IPS-11a (cell line): Measurements from ENCODE around the gene CARTPT.

Source experiments
- H3K4me3 ChIP-seq: one replicate; pipeline ENCODE4 v1.5.1; 2013; ENCODE audit warnings: low read depth, low read length, control low read depth

The CARTPT gene

DNA sequence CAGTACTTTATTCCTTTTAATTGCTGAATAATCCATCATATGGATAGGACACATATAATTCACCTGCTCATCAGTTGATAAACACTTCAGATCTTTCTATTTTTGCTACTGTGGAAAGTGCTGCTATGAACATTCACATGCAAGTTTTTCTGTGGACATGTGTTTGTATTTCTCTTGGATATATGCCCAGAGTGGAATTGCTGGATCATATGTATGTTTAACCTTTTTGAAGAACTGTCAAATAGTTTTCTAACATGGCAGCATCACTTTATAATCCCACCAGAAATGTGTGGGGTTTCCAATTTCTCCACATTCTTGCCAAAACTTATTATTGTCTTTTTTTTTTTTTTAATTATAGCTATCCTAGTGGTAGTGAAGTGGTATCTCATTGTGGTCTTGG, 15.1 kb downstream of the CARTPT start:
- H3K4me3 ChIP-seq = no peak overlapping the region

DNA sequence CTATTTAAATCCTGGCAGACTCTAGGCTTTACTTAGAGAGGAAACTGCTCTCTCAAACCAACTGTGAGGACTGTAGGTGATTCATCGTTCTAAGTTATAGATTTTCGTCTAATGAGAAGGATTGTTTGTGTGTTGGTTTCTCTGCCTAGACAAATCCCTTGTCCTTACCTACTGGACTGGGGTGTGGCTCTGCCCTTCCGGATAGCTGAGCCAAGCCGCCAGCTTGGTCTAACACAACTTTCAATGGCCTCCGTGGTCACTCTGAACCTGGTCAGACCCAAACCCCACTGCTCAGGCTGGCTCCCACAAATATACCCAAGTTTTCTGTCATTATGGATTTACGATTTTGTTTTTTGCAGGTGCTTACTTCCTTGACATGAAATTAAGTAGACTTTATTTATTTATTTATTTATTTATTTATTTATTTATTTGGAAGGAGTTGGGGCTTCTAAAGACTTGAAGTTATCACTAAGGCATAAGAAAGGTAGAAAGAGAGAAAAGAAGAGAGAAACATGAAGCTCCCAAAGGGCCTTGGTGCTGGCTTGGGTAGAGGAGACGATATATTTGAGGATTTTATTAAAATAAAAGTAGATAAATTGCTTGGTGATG, 19.0 kb downstream of the CARTPT start:
- no peak overlapping the region for H3K4me3 ChIP-seq

- no peak overlapping the region for H3K4me3 ChIP-seq
These were observed 19.7 kb downstream of the CARTPT start for GRCh38 chr5:71738662-71739361.

DNA sequence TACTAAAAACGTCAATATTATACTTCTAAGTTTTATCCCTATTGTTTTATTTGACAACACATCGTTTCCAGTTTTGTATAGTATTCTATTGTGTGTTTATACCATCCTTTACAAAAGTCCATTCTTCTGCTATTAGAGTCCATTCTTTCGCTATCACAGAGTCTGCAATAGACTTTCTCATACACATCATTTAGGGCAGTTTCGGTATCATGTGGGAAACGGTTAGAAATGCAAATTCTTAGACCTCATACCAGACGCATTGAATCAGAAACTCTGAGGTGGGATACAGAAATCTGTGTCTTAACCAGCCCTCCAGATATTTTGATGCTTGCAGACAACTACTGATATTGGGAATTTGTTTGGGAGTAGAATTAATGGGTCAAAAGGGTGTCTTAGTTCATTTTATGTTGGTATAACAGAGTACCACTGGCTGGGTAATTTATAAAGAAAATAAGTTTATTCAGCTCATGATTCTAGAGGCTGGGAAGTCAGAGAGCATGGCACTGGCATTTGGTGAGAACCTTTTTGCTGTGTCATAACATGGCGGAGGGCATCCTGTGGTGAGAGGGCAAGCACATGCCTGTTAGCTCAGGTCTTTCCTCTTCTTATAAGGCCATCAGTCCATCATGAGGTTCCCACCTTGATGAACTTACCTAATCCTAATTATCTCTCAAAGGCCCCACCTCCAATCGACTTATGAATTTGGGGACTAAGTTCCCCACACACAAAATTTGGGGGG, 21.1 kb downstream of the CARTPT start:
- no peak overlapping the region for H3K4me3 ChIP-seq

DNA sequence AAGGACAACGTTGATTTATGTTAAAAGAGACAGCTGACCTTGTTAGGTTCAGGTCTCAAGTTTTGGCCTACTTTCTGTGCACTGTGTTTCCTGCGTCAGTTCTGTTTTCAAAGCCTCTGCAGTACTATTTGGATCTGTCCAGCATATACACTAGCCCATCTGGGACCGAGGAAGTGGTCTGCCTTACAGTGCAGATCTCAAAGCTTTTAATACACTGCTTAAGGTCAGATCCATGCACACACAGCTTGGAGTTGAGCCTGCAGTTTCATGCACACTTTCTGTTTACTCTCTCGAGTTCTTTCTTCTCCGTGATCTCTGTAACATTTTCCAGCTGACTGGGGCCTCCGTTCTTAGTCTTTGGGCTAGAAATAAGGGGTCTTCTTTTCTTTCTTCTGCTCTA, 24.1 kb downstream of the CARTPT start:
- H3K4me3 ChIP-seq = no peak overlapping the region

GRCh38 chr5:71744009-71744790, 25.1 kb downstream of the CARTPT start:
- H3K4me3 ChIP-seq = no peak overlapping the region

DNA sequence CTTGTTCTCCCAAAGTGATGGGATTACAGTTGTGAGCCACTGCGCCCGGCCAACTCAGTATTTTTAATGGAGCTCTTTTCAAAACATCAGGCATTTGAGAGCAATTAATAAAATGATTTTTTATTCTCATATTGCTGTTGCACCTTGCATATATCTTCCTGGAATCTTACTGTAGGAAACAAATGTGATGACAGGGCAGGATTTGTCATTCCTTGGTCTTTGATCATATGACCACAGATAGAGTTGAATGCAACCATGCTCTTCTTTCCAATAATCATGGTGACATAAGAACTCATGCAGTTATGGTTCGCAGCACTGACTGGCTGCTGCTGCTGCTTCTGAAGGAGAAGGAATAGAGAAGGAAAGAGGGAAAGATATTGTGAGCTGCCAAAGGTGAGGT, 28.1 kb downstream of the CARTPT start:
- H3K4me3 ChIP-seq = no peak overlapping the region

- no peak overlapping the region for H3K4me3 ChIP-seq
These were observed 29.3 kb downstream of the CARTPT start for GRCh38 chr5:71748360-71748759.

GRCh38 chr5:71751422-71751821, 32.3 kb downstream of the CARTPT start:
- H3K4me3 ChIP-seq = no peak overlapping the region

DNA sequence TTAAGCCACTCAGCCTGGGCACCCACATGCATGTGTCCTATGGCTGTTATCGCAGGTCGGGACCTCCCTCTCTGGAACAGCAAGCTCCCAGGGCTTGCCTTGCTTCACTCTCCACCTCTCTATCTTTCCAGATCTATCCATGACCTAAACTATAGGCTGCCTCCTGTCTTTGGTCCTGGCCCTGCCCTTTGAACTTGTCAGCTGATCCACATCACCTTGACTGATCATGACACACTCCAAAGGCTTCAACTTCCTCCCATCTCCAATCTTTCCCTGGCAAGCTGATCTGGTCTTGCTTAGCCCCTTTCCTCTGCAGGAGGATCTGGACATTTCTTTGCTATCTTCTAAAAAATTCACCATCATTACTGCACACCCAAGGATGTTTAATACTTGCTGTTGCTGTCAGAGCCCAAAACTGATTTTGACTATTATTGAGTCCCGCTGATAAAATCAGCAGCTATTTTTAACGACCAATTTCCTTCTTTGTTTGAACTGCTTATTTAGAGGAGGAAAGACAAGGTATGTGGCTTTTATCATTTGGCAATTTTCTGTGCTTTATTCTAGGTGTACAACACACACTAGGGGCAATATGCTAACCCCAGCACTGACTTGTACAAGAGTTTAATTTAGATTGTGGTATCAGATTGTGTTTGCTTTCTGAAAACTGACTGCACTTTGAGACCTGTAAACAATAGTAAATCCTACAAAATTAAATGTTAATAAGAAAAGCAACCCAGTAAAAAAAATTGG, 33.5 kb downstream of the CARTPT start:
- no peak overlapping the region for H3K4me3 ChIP-seq

GRCh38 chr5:71757590-71758543, 38.8 kb downstream of the CARTPT start:
- no peak overlapping the region for H3K4me3 ChIP-seq

DNA sequence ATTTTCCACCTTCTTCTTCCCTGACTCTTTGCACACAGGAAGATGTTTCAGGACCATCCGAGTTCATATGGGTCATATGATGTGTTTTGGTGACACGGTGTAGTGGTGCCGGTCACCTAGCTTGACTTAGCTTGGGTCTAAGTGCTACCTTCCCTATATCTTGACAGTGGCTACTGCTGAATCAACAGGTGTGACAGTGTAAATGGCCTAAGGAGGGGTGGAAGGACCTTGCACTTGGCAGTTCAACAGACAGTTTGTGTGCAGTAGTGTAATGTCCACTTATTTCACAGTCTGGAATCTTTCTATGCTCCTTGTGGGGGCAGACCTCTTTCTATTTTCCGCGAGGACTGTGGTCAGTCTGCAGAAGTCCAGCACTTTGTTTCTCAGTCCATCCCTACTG, 43.8 kb downstream of the CARTPT start:
- no peak overlapping the region for H3K4me3 ChIP-seq

DNA sequence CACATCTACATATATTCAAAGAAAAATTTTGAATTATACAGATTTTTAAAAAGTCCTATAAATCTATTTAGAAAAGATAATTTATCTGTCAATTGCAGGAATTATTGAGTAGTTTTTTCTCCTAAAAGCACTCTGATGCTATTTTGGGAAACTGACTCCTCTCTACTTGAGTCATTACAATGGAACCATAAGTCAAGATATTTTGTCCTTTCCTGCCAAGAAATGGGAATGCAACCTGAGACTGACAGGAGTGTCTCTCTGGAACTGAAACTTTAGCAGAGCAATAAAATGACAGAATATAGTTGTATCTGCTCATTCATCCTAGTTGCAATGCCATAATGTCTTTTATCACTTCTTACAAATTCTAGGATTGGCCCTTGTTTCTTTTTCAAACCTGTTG, 48.6 kb downstream of the CARTPT start:
- no peak overlapping the region for H3K4me3 ChIP-seq

DNA sequence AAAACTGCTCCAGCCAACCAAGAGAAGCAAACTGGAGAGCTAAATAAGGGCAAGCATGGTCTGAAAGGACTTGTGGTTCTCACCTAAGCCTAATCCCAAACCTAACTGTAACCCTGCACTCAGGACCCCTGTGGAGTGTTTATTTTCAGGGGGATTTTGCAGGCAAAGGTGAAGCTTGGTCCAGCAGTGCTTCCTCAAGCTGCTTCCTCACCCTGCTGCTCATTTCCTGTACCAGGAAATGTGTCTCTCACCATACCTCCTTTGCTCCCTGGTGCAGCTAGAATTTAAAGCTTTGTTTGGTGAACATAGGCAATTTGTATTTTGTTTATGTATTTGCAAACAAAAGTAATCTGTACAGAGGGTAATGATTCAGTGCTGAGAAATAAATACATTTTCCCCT, 50.2 kb downstream of the CARTPT start:
- no peak overlapping the region for H3K4me3 ChIP-seq

GRCh38 chr5:71770381-71770780, 51.3 kb downstream of the CARTPT start:
- H3K4me3 ChIP-seq = no peak overlapping the region
